Panc1 (cell line): ENCODE results near the gene ROCK2. TPM values are rescaled to one million over a fixed set of nuclear protein-coding genes. Genes with fewer than 3 reads are reported as not detected.

Source experiments
- ATAC-seq: fragments of 200-7000 bp; cut with Tn5 transposase; 2 replicates; pipeline ENCODE4 v1.9.1; 2020; ENCODE audit warnings: mild to moderate bottlenecking, moderate library complexity
- BruUV-seq: library from RNA; stranded (reverse); fragments of 400-500 nt; replicated peaks from 2 replicates; lab custom pipeline; 2021; lab: Mats Ljungman, UMichigan
- CTCF ChIA-PET: fragments of 300-600 bp; sonication (Branson Sonifier 250); formaldehyde crosslinking; loops from one replicate; lab custom pipeline; 2022; ENCODE audit warnings: antibody characterized with exemption; lab: Charles Lee
- POLR2A ChIA-PET: fragments of 300-600 bp; sonication (Branson Sonifier 250); formaldehyde crosslinking; loops from one replicate; lab custom pipeline; 2022; ENCODE audit warnings: antibody characterized with exemption; lab: Charles Lee
- DNase-seq: peaks from one replicate; pipeline ENCODE4 v3.0.0-alpha.2; 2010; ENCODE audit warnings: low read depth, low spot score
- H3K27ac ChIP-seq: 2 replicates; pipeline ENCODE4 v1.5.1; 2011; ENCODE audit warnings: mild to moderate bottlenecking, low read length, inconsistent platforms
- H3K27me3 ChIP-seq: fragments of 200-500 bp; sonication (Bioruptor generic); 2 replicates; pipeline ENCODE4 v1.6.0; 2014; ENCODE audit warnings: low read length, inconsistent platforms; ENCODE audit not compliant: control insufficient read depth, insufficient read depth
- H3K36me3 ChIP-seq: fragments of 200-500 bp; sonication (Bioruptor generic); 2 replicates; pipeline ENCODE4 v1.5.1; 2014; ENCODE audit warnings: inconsistent platforms, mild to moderate bottlenecking, low read length, moderate library complexity; ENCODE audit not compliant: control insufficient read depth, insufficient read depth
- H3K4me1 ChIP-seq: 2 replicates; pipeline ENCODE4 v1.5.1; 2011; ENCODE audit warnings: inconsistent platforms, mild to moderate bottlenecking, low read length, moderate library complexity; ENCODE audit not compliant: control insufficient read depth, insufficient read depth
- H3K4me3 ChIP-seq, 2 experiments: 2 replicates each; pipeline ENCODE4 v1.5.1; 2011 to 2012; ENCODE audit warnings: low read depth in 2 of 2, low read length in 2 of 2, mild to moderate bottlenecking in 2 of 2, inconsistent platforms in 1 of 2, moderate library complexity in 1 of 2
- H3K9me3 ChIP-seq: fragments of 200-500 bp; sonication (Bioruptor generic); 2 replicates; pipeline ENCODE4 v1.5.1; 2014; ENCODE audit warnings: low read depth, mild to moderate bottlenecking, inconsistent platforms, low read length, moderate library complexity; ENCODE audit not compliant: control insufficient read depth, insufficient read depth
- CTCF ChIP-seq: fragments of 450-650 bp; IDR thresholded peaks from 2 replicates; pipeline ENCODE4 v1.5.1; 2017; ENCODE audit warnings: mild to moderate bottlenecking
- POLR2AphosphoS5 ChIP-seq: IDR thresholded peaks from 2 replicates; pipeline ENCODE4 v1.6.1; 2012; ENCODE audit warnings: mild to moderate bottlenecking, low read depth, low read length, moderate library complexity
- REST ChIP-seq, 2 experiments: IDR thresholded peaks; 2 replicates each; pipeline ENCODE4 v1.6.1; 2011 to 2012; ENCODE audit warnings: low read depth in 2 of 2, control low read depth in 1 of 2, low read length in 1 of 2, mild to moderate bottlenecking in 1 of 2, moderate library complexity in 1 of 2; ENCODE audit not compliant: insufficient read depth in 1 of 2
- SIN3A ChIP-seq: IDR thresholded peaks from 2 replicates; pipeline ENCODE4 v1.6.1; 2012; ENCODE audit warnings: low read depth, mild to moderate bottlenecking, low read length, moderate library complexity, borderline replicate concordance; ENCODE audit not compliant: insufficient read depth
- TCF7L2 ChIP-seq: IDR thresholded peaks from 2 replicates; pipeline ENCODE4 v1.6.1; 2011; ENCODE audit warnings: mild to moderate bottlenecking, low read depth, low read length, inconsistent platforms
- in situ Hi-C: cut with HindIII; loops from 2 replicates; pipeline ENCODE4 v1.10.0; 2016; ENCODE audit warnings: low sequenced_read_pairs, low pct_unique_long_range_greater_than_20kb
- intact Hi-C: fragments of 100-400 bp; cut with micrococcal nuclease; formaldehyde crosslinking; loops from one replicate; pipeline ENCODE4 v1.10.0; 2022; ENCODE audit not compliant: unreplicated experiment
- total RNA-seq: library from RNA; stranded (reverse); gene quantifications from one replicate; pipeline ENCODE4 v1.2.1, GENCODE V29; 2021; ENCODE audit not compliant: unreplicated experiment

The ROCK2 gene
- total RNA-seq, 1 experiment from 2014 or later, result 47.9 TPM

- Histone ChIP-seq H3K9me3 (no peaks in the 10 kb centered on the region), H3K4me3 (no peak overlapping the region), H3K36me3 (no peaks in the 10 kb centered on the region), H3K4me1 (no peaks in the 10 kb centered on the region; the same call in 1 of the 2 replicates), H3K27me3 (no peaks in the 10 kb centered on the region), H3K27ac (no peak overlapping the region)
- no TSS peak for BruUV-seq
- ChIA-PET CTCF (interaction anchor here (0.6 kb wide), 1 partner anchor 55 kb away, joined by 4 read pairs; no protein-coding TSS in a partner anchor), POLR2A (interaction anchor here (0.6 kb wide), 1 partner anchor 1514 kb away, joined by 3 read pairs; no protein-coding TSS in a partner anchor)
- in situ Hi-C loops, result no loop called here
- no peak for TF ChIP-seq SIN3A
- TF ChIP-seq REST (IDR thresholded peaks at IDR 0.05; ENCODE audit: insufficient read depth in 1 of 2, low read depth in 2 of 2, low read length in 1 of 2), result no peak
- TF ChIP-seq CTCF, result no peak
- no peak for TF ChIP-seq TCF7L2
- TF ChIP-seq POLR2AphosphoS5, result no peak
- no peak for DNase-seq
- ATAC-seq, result 0 out of 2 replicates have a peak, but pooled peaks have one; percentile 34
- intact Hi-C loops, result no loop called here
These were observed 19.6 kb upstream of the ROCK2 start for GRCh38 chr2:11363868-11364564.

GRCh38 chr2:11359865-11360264 lies 15.4 kb upstream of the ROCK2 start:
- H3K36me3 ChIP-seq, result no peaks in the 10 kb centered on the region
- CTCF ChIA-PET, result no interaction called here

More at GRCh38 chr2:11359865-11360264, 15.4 kb upstream of the ROCK2 start:
- Histone ChIP-seq H3K9me3 (no peaks in the 10 kb centered on the region), H3K27me3 (no peaks in the 10 kb centered on the region), H3K4me1 (no peaks in the 10 kb centered on the region), H3K4me3 (no peak overlapping the region), H3K27ac (no peak overlapping the region)
- no TSS peak for BruUV-seq
- POLR2A ChIA-PET, result no interaction called here
- TF ChIP-seq REST (IDR thresholded peaks at IDR 0.05; ENCODE audit: insufficient read depth in 1 of 2, low read depth in 2 of 2, low read length in 1 of 2) (no peak), POLR2AphosphoS5 (no peak), SIN3A (no peak), CTCF (no peak), TCF7L2 (no peak)
- ATAC-seq (no peak; the same call in 1 of the 2 replicates), DNase-seq (no peak)
- intact Hi-C loops, result no loop called here
- in situ Hi-C loops, result no loop called here
